ENCODE measurements around the gene LRRN2.

LRRN2 gene

DNA sequence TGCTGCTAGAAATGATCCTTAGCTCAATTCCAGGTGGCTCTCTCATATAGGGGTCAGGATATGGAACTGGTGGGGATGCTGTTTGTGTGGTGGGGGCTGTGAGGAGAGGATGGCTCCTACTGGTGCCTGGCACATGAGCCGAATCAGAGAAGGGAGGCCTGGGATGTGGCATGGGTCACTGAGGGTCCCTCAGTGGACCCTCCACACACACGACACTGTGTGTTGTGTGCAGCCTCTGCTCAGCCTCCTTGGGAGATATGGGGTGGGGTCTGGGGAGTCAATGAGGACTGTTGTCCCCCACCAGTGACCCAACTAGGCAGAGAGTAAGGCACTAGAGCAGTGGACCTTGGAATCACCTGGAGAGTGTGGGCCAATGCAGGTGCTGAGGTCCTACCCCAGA lies 3.2 kb upstream of the LRRN2 start:
- no peak for DNase-seq

GRCh38 chr1:204688007-204688406 lies 2.5 kb upstream of the LRRN2 start:
- DNase-seq = no peak

DNA sequence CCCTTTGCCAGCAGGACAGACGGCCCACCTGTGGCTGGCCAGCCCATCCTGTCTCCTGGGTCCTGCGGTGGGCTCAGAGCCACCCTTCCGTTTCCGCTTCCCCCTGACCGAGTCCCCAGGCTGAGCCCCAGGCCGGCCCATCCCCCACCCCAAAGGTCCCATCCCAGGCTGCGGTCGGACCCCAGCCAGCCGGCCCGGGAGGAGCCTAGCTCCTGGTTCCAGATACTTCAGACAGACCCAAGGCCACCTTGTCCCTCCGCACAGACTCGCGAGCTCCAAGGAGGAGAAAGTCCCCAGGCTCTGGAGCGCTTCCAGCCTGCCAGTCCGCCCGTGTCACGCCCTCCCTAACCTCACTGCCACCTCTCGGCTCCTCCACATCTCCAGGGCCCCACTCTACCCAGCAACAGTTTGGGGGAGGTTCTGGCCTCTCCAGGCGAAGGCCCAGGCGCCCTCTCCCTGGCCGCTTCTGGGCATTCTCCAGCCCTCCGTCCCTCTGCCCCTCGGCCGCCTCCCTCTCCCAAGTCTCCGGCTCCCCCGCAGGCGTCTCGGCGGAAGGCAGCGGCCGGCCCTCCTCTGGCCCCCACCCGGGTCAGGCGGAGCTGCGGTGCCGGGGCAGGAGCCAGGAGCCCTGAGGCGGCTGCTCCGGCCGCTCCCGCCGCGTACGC lies 835 bp downstream of the LRRN2 start:
- no peak for DNase-seq

GRCh38 chr1:204684206-204684570 lies 1.4 kb downstream of the LRRN2 start:
- DNase-seq = no peak

DNA sequence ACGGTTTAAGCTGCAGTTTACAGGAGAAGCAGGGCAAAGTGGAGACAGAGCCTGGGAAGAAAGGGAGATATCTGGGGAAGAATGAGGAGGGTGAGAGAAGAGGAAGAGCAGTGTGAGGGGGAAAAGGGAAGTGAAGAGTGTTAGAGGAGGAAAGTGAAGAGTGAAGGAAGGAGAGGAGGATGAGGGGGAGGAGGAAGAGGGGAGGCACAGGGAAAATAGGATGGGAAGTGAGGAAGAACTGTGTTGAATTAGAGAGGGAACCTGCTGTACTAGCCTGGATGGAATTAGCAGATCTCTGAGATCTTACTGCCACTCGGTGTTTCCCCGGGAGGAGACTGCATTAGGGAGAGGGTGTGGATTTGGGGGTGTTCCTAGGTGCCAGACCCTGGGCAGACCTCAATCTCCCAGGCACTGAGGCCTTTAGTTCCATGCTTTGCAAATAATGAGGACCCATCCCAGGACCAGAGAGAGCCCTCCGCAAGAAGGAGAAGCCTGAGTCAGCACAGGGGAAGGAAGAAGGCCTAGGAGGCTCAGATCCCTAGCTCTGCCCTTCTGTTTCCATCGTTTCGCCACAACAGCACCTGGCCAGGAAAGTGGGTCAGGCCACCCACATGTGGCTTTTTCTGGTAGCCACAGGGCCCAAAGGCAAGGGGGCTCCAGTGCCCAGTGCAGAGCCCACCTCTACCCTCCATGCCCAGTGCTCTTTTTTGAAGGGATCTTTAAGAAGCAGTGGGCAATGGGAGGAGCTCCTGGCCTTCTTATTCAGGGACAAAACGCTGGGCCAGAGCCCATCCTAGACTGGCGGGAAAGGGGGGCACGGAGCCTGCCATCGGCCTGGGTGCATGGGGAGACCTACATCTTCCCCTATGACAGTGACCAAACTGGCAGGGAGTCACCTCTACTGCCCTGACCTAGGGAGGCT lies 2.0 kb downstream of the LRRN2 start:
- DNase-seq = no peak

- no peak for DNase-seq
These were observed 5.1 kb downstream of the LRRN2 start for GRCh38 chr1:204680461-204680860.

GRCh38 chr1:204680051-204680450 lies 5.5 kb downstream of the LRRN2 start:
- no peak for DNase-seq

DNA sequence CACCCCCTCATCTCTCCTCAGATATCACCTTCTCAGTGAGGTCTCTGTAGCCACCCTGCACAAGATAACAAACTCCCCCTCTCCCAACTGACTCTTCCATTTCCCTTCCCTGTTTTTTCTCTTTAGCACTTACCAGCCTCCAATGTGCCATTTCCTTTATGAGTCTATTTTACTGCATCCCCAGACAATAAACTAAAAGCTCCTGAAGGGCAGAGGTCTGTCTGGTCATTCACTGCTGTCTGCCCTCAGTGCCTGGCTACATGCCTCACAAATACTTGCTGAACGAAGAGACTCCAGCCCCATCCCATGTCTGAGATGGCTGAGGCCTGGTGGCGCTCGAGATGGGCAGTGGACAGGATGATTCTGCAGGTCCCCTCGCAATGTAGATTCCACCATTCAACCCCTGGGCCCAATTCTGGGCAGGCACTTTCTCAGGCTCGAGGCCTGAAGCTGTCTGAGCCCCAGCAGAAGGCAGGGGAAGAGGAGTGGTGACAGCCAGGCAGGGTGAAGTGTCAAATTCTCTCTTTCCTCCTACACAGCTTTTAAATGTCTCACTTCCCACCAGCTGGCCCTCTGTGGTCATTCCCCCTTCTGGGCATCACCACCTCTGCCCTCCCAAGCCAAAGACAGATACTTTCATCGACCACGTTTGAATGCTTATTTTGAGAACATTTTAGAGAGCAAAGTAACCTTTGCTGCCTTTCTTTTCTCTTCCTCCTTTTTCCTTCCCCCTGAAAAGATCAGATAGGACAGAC lies 6.6 kb downstream of the LRRN2 start:
- DNase-seq = no peak

DNA sequence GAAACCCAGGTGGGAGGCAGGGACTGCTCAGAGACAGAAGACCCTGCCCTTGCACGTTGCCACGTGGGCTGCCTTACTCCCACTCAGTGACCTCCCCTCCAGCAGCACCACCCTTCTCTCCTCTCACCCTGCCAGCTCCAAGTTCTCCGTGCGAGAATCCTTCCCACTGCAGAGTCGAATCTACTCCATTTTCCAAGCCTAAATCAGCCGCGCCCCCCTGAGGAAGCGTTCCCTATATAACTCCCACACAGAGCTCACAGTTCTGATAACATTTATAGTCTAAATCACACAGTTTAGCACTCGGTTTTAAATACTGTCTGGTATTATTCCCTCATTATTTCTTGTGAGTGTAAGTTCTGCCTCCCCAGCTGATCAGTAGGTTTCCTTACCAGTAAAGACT lies 7.7 kb downstream of the LRRN2 start:
- no peak for DNase-seq

DNA sequence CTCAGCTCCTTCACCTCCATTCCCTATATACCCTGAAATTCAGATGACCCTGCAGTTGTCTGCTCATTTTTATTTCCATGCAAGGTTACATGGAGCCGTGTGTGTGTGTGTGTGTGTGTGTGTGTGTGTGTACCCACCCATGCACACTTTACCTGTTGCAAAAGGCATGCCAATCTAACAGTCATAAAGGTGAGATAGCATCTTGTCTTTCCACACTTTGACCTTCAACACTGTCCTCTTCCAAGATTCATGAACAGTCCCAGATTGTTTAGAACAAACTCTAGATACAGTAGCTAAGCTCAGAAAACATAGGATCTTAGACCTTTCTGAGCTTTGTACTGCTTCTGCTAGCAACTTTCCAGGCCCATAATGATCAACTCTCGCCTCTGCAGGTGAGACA lies 9.5 kb downstream of the LRRN2 start:
- no peak for DNase-seq

- no peak for DNase-seq
These were observed 11.5 kb downstream of the LRRN2 start for GRCh38 chr1:204673909-204674649.

DNA sequence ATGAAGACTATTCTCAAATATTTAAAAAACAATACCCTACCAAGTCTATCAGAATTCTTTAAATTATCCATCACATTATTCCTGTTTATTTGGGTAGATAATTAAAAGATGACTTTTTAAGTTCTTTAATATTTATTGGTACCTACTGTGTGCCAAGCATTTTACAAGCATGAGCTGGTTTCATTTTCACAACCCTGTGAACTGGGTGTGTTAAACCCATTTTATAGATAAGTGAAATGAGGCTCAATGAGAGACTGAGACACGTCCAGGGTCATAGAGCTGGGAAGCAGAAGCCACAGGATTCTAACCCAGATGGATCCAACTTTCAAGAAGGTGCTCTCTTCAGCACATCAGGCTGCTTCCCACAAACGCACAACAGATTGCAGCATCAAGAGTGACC lies 12.3 kb downstream of the LRRN2 start:
- DNase-seq = no peak

DNA sequence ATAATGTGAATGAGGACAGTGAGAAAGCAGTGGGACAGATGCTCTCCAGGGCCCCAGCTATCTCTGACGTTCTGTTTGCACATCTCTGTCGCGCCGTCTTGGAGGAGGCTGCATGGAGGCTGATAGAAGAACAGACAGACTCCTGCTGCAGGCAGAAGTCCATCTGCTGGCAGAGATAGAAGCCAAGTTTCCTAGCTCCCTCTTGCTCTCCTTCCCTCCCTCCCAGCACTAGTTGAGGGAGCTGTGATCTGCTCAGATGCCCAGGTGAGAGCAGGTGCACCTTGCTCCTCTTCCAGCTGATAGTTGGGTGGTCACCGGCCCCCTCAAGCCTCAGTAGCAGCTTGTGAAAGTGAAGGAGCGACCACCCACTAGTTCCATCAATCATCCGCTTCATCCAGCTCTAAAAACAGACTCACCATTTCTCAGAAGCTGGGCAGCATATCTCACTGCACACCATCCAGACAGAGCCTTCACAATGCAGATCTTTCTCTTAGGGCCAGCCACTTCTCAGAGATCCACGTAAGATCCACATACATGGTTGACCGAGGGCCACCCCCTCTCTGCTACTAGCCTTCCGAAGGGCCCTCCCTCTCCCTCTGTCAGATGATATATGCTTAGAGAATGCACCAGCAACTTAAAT lies 12.9 kb downstream of the LRRN2 start:
- no peak for DNase-seq

- DNase-seq = no peak
These were observed 13.5 kb downstream of the LRRN2 start for GRCh38 chr1:204672069-204672468.

DNA sequence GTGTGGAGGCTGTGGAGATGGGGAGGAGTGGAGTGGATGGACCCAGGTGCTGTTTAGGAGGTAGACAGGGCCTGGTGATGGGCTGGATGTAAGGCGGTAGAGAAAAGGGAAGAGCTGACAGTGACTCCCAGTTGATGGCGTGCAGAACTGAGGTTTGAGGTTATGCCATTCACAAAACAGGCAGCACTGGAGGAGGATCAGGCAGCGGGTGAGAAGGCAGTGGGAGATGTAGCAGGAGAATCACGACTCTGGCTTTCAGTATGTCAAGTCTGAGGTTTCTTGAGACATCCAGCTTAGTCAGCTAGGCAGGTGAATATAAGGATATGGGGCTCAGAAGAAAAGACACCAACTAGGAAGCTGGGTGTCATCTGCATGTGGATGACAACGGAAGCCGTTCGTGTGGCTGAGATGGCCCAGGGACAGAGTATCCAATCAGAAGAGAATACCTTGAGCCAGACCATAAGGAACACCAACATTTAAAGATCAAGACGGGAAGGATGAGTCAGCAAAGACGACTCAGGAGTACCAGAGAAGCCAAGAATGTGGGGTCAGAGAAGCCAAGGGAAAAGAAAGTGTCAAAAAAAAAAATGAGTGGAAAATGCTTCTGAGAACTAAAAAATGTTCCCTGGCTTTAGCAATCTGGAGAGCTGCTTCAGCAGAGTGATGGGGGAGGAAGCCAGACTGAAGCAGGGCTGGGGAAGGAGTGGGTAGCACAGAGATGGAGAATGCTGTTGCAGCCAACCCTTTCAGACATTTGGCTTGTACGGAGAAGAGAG lies 15.2 kb downstream of the LRRN2 start:
- DNase-seq = no peak

GRCh38 chr1:204669579-204669978 lies 16.0 kb downstream of the LRRN2 start:
- DNase-seq = no peak

DNA sequence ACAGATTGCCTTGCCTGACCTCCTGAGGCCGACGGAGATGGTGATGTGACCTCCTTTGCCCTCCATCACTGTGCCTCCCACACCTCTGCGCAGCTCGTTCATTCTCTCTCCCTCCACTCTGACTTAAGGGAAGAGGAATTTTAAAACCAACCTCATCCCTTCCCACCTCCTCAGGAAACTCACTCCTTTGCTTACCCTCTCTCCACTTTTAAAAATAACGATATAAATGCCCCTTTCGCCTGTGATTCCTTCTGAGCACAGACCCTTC lies 21.2 kb downstream of the LRRN2 start:
- no peak for DNase-seq

DNA sequence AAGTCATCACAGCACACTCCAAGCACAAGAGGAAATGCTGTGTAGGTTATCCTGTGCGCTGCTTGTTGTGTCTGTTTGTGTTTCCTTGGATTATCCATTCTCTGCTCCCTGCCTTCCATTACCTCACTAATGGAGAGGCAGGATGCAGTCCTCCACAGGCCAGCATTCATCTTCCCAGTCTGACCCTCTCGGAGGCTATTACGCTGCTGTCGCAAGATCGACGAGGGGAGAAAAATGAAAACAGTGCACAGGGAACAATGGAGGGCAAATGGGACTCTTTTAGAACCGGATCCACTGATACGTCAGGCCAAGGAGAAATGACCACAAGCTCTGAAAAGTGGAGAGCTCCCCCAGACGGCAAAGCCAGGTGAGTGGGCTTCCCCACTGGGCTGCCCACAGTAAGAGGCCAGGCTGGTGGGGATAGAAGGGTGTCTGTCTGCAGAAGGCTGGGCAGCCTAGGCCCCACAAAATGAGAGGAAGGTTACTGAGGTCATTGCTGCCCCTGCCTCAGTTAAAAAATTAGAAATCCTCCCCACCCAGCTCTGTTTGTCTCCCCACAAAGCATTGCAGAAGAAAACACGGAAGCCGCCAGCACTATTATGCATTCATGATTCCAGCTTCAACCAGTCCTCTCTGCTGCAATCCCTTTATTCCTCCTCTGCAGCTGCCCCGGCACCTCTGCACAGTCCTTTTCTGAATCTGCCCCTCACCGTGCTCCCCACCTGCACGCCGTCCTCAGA lies 21.7 kb downstream of the LRRN2 start:
- no peak for DNase-seq

DNA sequence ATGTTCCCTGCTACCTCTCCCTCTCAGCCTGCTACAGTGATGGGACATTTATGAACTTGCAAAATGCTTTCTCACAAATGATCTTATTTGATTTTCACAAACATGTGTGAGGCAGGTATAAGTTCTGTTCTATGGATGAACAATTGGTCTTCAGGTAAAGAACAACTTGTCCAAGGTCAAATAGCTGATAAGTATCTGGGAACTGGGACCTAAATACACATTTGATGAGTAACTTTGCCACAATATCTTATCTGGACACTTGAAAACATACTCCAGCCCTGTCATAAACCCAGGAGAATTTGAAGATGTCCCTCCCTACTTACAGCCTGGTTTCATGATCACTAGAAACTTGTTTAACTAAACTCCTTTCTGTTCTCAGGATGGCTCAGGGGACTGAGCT lies 23.0 kb downstream of the LRRN2 start:
- DNase-seq = no peak

GRCh38 chr1:204660509-204660908 lies 25.0 kb downstream of the LRRN2 start:
- no peak for DNase-seq

DNA sequence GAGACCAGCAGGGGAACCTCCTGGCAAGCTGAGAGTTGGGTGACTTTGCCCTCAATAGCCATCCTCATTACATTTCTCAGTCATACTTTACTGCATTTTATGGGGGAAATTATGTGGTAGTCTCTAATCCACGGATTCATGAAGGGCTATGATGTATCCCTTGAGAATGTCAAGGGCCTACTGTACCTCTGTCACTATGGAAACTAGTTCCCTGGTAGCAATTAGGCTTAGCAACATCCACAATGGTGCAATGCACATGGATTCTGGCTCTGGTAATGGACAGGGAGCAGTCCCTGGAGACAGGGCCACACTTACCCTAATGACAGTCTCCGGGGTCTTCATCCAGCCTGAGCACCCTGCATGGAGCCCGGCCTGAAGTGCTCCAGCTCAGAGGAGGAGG lies 26.5 kb downstream of the LRRN2 start:
- no peak for DNase-seq

All from stimulated activated naive CD4-positive, alpha-beta T cell (primary cell).